HFFc6 (cell line): ENCODE data around the gene GPR158. TPM values are rescaled to one million over a fixed set of nuclear protein-coding genes. Genes with fewer than 3 reads are reported as not detected.
"Not testable (repeated sequence)": the region's sequence is repeated elsewhere in the genome, so short reads cannot be mapped to it uniquely, and the experiment has no call there.

ENCODE experiments used
- DNase-seq: peaks from one replicate; pipeline ENCODE4 v3.0.0-alpha.2; 2018
- H3K27ac Mint-ChIP-seq: 2 replicates; pipeline ENCODE4 v1.8.0; 2020; ENCODE audit warnings: mild to moderate bottlenecking, mixed read lengths
- H3K27me3 Mint-ChIP-seq: 2 replicates; pipeline ENCODE4 v1.8.0; 2021; ENCODE audit warnings: mild to moderate bottlenecking, moderate library complexity, mixed read lengths; ENCODE audit not compliant: insufficient read depth
- H3K36me3 Mint-ChIP-seq: 2 replicates; pipeline ENCODE4 v1.8.0; 2021; ENCODE audit warnings: low read depth, mixed read lengths
- H3K4me1 Mint-ChIP-seq: 2 replicates; pipeline ENCODE4 v1.8.0; 2020; ENCODE audit warnings: low read depth, mixed read lengths
- H3K4me3 Mint-ChIP-seq: 2 replicates; pipeline ENCODE4 v1.8.0; 2020; ENCODE audit warnings: mild to moderate bottlenecking, moderate library complexity, mixed read lengths
- H3K9me3 Mint-ChIP-seq: 2 replicates; pipeline ENCODE4 v1.8.0; 2020; ENCODE audit warnings: mild to moderate bottlenecking, mixed read lengths
- CTCF ChIP-seq: fragments of 200-600 bp; sonication (generic); IDR thresholded peaks from 2 replicates; pipeline ENCODE4 v1.5.0; 2021; ENCODE audit warnings: antibody characterized with exemption, mild to moderate bottlenecking
- total RNA-seq, 6 experiments: library from RNA; stranded (reverse); fragmentation: NEBNext Ultra II Directional; extraction: Animal tissue kit (Norgen Biotek cat#: 25700); gene quantifications; 2 replicates in 1 of 6; 3 replicates in 5 of 6; pipeline ENCODE4 v1.2.3, GENCODE V29; 2021

Gene GPR158
- total RNA-seq, 6 experiments from 2014 or later = not detected

GRCh38 chr10:25349520-25349919, 174.7 kb downstream of the GPR158 start:
- no peaks in the 10 kb centered on the region for H3K27me3 Mint-ChIP-seq
- H3K36me3 Mint-ChIP-seq = no peaks in the 10 kb centered on the region
- no peak overlapping the region for H3K4me3 Mint-ChIP-seq
- no peak for DNase-seq
- no peak for TF ChIP-seq CTCF
- no peaks in the 10 kb centered on the region for H3K4me1 Mint-ChIP-seq
- no peak overlapping the region for H3K27ac Mint-ChIP-seq
- H3K9me3 Mint-ChIP-seq = peaks cover 20% of the 10 kb centered on the region

- peaks cover 73% of the 10 kb centered on the region for H3K9me3 Mint-ChIP-seq
- H3K27ac Mint-ChIP-seq = no peak overlapping the region
- no peaks in the 10 kb centered on the region for H3K4me1 Mint-ChIP-seq
- H3K4me3 Mint-ChIP-seq = no peak overlapping the region
- no peaks in the 10 kb centered on the region; the same call in 1 of the 2 replicates for H3K27me3 Mint-ChIP-seq
- no peak for DNase-seq
- TF ChIP-seq CTCF = no peak
- 0 out of 2 replicates have a peak, but pooled peaks cover 4% of the 10 kb centered on the region for H3K36me3 Mint-ChIP-seq
Measured at GRCh38 chr10:25356609-25357008, 181.8 kb downstream of the GPR158 start.

GRCh38 chr10:25357269-25357668, 182.5 kb downstream of the GPR158 start:
- Mint-ChIP-seq H3K4me3 (no peak overlapping the region), H3K9me3 (peaks cover 73% of the 10 kb centered on the region), H3K36me3 (0 out of 2 replicates have a peak, but pooled peaks cover 4% of the 10 kb centered on the region), H3K27me3 (no peaks in the 10 kb centered on the region; the same call in 1 of the 2 replicates), H3K4me1 (no peaks in the 10 kb centered on the region), H3K27ac (no peak overlapping the region)
- no peak for DNase-seq
- no peak for TF ChIP-seq CTCF

GRCh38 chr10:25382029-25382810, 207.4 kb downstream of the GPR158 start:
- no peak overlapping the region for H3K27ac Mint-ChIP-seq
- no peak for DNase-seq
- H3K9me3 Mint-ChIP-seq = peaks cover 39% of the 10 kb centered on the region
- no peaks in the 10 kb centered on the region for H3K36me3 Mint-ChIP-seq
- no peaks in the 10 kb centered on the region for H3K27me3 Mint-ChIP-seq
- H3K4me3 Mint-ChIP-seq = no peak overlapping the region
- no peaks in the 10 kb centered on the region for H3K4me1 Mint-ChIP-seq
- no peak for TF ChIP-seq CTCF

- H3K4me3 Mint-ChIP-seq, H3K27me3 Mint-ChIP-seq, DNase-seq, H3K4me1 Mint-ChIP-seq, H3K36me3 Mint-ChIP-seq, H3K27ac Mint-ChIP-seq: not testable (repeated sequence)
- H3K9me3 Mint-ChIP-seq = peaks cover 46% of the 10 kb centered on the region
Measured at GRCh38 chr10:25382901-25383300, 208.1 kb downstream of the GPR158 start.

GRCh38 chr10:25383686-25384085, 208.9 kb downstream of the GPR158 start:
- no peak for TF ChIP-seq CTCF
- Mint-ChIP-seq H3K4me3 (no peak overlapping the region), H3K27ac (no peak overlapping the region), H3K36me3 (no peaks in the 10 kb centered on the region), H3K27me3 (no peaks in the 10 kb centered on the region), H3K4me1 (no peaks in the 10 kb centered on the region), H3K9me3 (peaks cover 49% of the 10 kb centered on the region)
- DNase-seq = no peak
